T-helper 2 cell (primary cell): ENCODE measurements around the gene NOC2L.
A peak's percentile ranks its signal among the peaks of the same experiment; 100 is the strongest.
"Not testable (repeated sequence)": the region's sequence is repeated elsewhere in the genome, so short reads cannot be mapped to it uniquely, and the experiment has no call there.

Experiments used
- DNase-seq, 5 experiments: peaks; one replicate each; pipeline versions ENCODE4 v3.0.0 to v3.0.0-alpha.2; 2012 to 2022

The NOC2L gene

GRCh38 chr1:961132-961669 is 2.1 kb upstream of the NOC2L start:
- DNase-seq, result no peak

- peak; percentile 57 to 85 (median 75) for DNase-seq
Measured at GRCh38 chr1:960363-961131, 1.5 kb upstream of the NOC2L start, which contains the start of gene KLHL17. KLHL17 (plus strand) TSS chr1:960584; CDS start chr1:960694, 110 bp downstream.

GRCh38 chr1:959731-960362 is 791 bp upstream of the NOC2L start:
- no peak for DNase-seq

GRCh38 chr1:956636-957035 is 2.4 kb downstream of the NOC2L start:
- DNase-seq, result no peak

- DNase-seq, result no peak
Measured at GRCh38 chr1:955474-955873, 3.6 kb downstream of the NOC2L start.

GRCh38 chr1:954927-955326 is 4.1 kb downstream of the NOC2L start:
- DNase-seq, result no peak

- no peak for DNase-seq
Measured at GRCh38 chr1:953524-954320, 5.3 kb downstream of the NOC2L start.

GRCh38 chr1:952603-953002 is 6.5 kb downstream of the NOC2L start:
- DNase-seq, result no peak

GRCh38 chr1:952201-952600 is 6.9 kb downstream of the NOC2L start:
- no peak for DNase-seq

- no peak for DNase-seq
Measured at GRCh38 chr1:951364-951763, 7.7 kb downstream of the NOC2L start.

GRCh38 chr1:950881-951280 is 8.2 kb downstream of the NOC2L start:
- no peak for DNase-seq

GRCh38 chr1:950268-950667 is 8.8 kb downstream of the NOC2L start:
- no peak for DNase-seq

- DNase-seq, result no peak
Measured at GRCh38 chr1:947958-948357, 11.1 kb downstream of the NOC2L start.

- not testable (repeated sequence) for DNase-seq
Measured at GRCh38 chr1:946811-947210, 12.2 kb downstream of the NOC2L start.

- DNase-seq, result no peak
Measured at GRCh38 chr1:945688-946556, 13.1 kb downstream of the NOC2L start.

- no peak for DNase-seq
Measured at GRCh38 chr1:944341-945325, 14.4 kb downstream of the NOC2L start.

- DNase-seq, result no peak
Measured at GRCh38 chr1:943545-944340, 15.3 kb downstream of the NOC2L start.

- DNase-seq, result no peak
Measured at GRCh38 chr1:942864-943533, 16.1 kb downstream of the NOC2L start.

GRCh38 chr1:942411-942821 is 16.6 kb downstream of the NOC2L start:
- no peak for DNase-seq
